GM21576 (cell line): Measurements from ENCODE around the gene ZIM2.
"Not testable (repeated sequence)": the region's sequence is repeated elsewhere in the genome, so short reads cannot be mapped to it uniquely, and the experiment has no call there.

Experiments
- ATAC-seq: cut with Tn5 transposase; IDR thresholded peaks from one replicate; pipeline ENCODE4 v1.9.1; 2021; ENCODE audit warnings: mild to moderate bottlenecking, moderate library complexity; ENCODE audit not compliant: unreplicated experiment

The ZIM2 gene

GRCh38 chr19:56840451-56841192 lies at the start of gene ZIM2, which contains the start of gene PEG3:
TSS of gene ZIM2 (minus strand) at chr19:56840726. CDS start at chr19:56824277, 16,449 bp downstream.
TSS of gene PEG3 (minus strand) at chr19:56840726. CDS start at chr19:56824655, 16,071 bp downstream.
- ATAC-seq: no peak

- ATAC-seq: no peak
These were observed 44.9 kb upstream of the ZIM2 start for GRCh38 chr19:56885173-56885985.

- no peak for ATAC-seq
These were observed 43.9 kb upstream of the ZIM2 start for GRCh38 chr19:56884441-56884840.

GRCh38 chr19:56880592-56881190 lies 40.2 kb upstream of the ZIM2 start:
- no peak for ATAC-seq

- ATAC-seq: no peak
These were observed 36.7 kb upstream of the ZIM2 start for GRCh38 chr19:56877069-56877715.

GRCh38 chr19:56875717-56876116 lies 35.2 kb upstream of the ZIM2 start:
- ATAC-seq: no peak

- ATAC-seq: no peak
These were observed 34.0 kb upstream of the ZIM2 start for GRCh38 chr19:56874530-56874929.

GRCh38 chr19:56873493-56873892 lies 33.0 kb upstream of the ZIM2 start:
- ATAC-seq: no peak

GRCh38 chr19:56869886-56870285 lies 29.4 kb upstream of the ZIM2 start:
- ATAC-seq: no peak

GRCh38 chr19:56868446-56868845 lies 27.9 kb upstream of the ZIM2 start:
- ATAC-seq: no peak

GRCh38 chr19:56866538-56866937 lies 26.0 kb upstream of the ZIM2 start:
- ATAC-seq: no peak

GRCh38 chr19:56864443-56865125 lies 24.1 kb upstream of the ZIM2 start:
- ATAC-seq: no peak

- ATAC-seq: no peak
These were observed 22.2 kb upstream of the ZIM2 start for GRCh38 chr19:56862741-56863140.

- ATAC-seq: not testable (repeated sequence)
These were observed 19.9 kb upstream of the ZIM2 start for GRCh38 chr19:56860409-56860808.

GRCh38 chr19:56858026-56858425 lies 17.5 kb upstream of the ZIM2 start:
- no peak for ATAC-seq

GRCh38 chr19:56856822-56857221 lies 16.3 kb upstream of the ZIM2 start:
- ATAC-seq: no peak

- ATAC-seq: not testable (repeated sequence)
These were observed 11.8 kb upstream of the ZIM2 start for GRCh38 chr19:56852361-56852760.

GRCh38 chr19:56848166-56848565 lies 7.6 kb upstream of the ZIM2 start:
- ATAC-seq: no peak

GRCh38 chr19:56842412-56842811 lies 1.9 kb upstream of the ZIM2 start:
- no peak for ATAC-seq

- ATAC-seq: no peak
These were observed 642 bp upstream of the ZIM2 start for GRCh38 chr19:56841193-56841543.
